Urinary bladder (tissue), 4 donors: ENCODE data around the gene BCL6. TPM values are rescaled to one million over a fixed set of nuclear protein-coding genes. Genes with fewer than 3 reads are reported as not detected.

ENCODE experiments used
- DNase-seq: peaks from one replicate; pipeline ENCODE4 v3.0.0-alpha.2; 2015; ENCODE audit errors: extremely low spot score
- H3K27ac ChIP-seq: one replicate; pipeline ENCODE4 v1.5.1; 2013; ENCODE audit warnings: low read depth, mild to moderate bottlenecking, moderate library complexity
- H3K36me3 ChIP-seq: one replicate; pipeline ENCODE4 v1.6.1; 2013; ENCODE audit warnings: mild to moderate bottlenecking, moderate library complexity; ENCODE audit not compliant: insufficient read depth
- H3K4me1 ChIP-seq: one replicate; pipeline ENCODE4 v1.6.1; 2013; ENCODE audit warnings: mild to moderate bottlenecking, moderate library complexity; ENCODE audit not compliant: insufficient read depth
- H3K4me3 ChIP-seq: one replicate; pipeline ENCODE4 v1.5.1; 2013; ENCODE audit warnings: low read depth, low read length
- WGBS: extraction: QIAGEN DNeasy Blood & Tissue Kit; methylation state at CpG from one replicate; pipeline ENCODE4 v1.1.7; 2013; 5-methylcytosine and 5-hydroxymethylcytosine counted together
- polyA plus RNA-seq: library from polyadenylated mRNA; stranded (reverse); fragments of 200-250 nt; gene quantifications from one replicate; pipeline ENCODE4 v1.2.3, GENCODE V29; 2013
- total RNA-seq: library from RNA; depleted of rRNA; stranded (reverse); fragments of >200 nt; gene quantifications from one replicate; pipeline ENCODE4 v1.2.3, GENCODE V29; 2014
- donor health status: healthy with polysubstance abuse.
- donor health status: healthy.

Gene BCL6
- total and polyA plus RNA-seq, 2 donors = 9.8 to 96.4 TPM

DNA sequence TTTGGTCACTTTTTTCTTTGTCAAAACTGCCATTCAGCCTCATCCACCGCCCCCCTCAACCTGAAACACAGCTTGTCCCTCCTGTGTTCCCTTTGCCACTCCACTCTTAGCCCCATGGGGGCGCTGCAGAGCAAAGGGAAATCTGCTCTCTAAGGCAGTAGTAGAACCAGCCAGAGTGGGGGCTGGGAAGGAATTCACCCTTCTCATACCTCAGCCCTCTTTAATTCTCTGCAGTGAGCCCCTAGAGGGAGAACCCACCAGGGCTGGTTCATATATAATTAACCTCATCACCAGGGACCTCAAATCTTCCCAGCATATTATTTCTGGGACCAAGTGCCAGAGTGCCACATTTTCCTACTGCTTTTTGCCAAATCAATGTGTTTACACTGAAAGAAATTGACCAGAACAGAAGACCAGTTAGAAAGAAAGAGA lies 2.8 kb upstream of the BCL6 start:
- Histone ChIP-seq H3K36me3 (no peaks in the 10 kb centered on the region), H3K4me3 (no peak overlapping the region), H3K27ac (no peak overlapping the region), H3K4me1 (no peaks in the 10 kb centered on the region)
- 11% methylated on average over 2 of the region's 2 CpGs for WGBS
- DNase-seq = peak; percentile 69

DNA sequence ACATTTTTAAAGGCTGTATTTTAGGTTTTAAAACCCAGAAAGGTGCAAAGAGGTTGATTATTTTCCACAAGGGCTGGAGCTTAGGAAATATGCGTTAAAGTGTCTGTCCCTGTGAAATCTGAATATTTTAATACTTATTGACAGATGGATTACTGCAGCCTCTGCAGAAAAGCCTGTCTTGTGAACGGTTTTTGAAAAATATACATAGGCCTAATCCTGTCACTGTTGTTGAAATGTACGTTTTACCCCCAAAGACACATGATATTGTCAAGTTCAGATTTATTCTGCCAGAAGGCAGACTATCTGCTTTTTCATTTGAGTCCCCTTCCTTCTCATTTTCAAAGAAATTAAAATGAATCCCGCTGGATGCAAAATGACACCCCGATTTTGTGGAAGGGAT lies 2.2 kb upstream of the BCL6 start:
- DNase-seq = no peak
- no peaks in the 10 kb centered on the region for H3K4me1 ChIP-seq
- H3K27ac ChIP-seq = no peak overlapping the region
- WGBS = 60% methylated on average over 5 of the region's 5 CpGs
- no peaks in the 10 kb centered on the region for H3K36me3 ChIP-seq
- H3K4me3 ChIP-seq = no peak overlapping the region

DNA sequence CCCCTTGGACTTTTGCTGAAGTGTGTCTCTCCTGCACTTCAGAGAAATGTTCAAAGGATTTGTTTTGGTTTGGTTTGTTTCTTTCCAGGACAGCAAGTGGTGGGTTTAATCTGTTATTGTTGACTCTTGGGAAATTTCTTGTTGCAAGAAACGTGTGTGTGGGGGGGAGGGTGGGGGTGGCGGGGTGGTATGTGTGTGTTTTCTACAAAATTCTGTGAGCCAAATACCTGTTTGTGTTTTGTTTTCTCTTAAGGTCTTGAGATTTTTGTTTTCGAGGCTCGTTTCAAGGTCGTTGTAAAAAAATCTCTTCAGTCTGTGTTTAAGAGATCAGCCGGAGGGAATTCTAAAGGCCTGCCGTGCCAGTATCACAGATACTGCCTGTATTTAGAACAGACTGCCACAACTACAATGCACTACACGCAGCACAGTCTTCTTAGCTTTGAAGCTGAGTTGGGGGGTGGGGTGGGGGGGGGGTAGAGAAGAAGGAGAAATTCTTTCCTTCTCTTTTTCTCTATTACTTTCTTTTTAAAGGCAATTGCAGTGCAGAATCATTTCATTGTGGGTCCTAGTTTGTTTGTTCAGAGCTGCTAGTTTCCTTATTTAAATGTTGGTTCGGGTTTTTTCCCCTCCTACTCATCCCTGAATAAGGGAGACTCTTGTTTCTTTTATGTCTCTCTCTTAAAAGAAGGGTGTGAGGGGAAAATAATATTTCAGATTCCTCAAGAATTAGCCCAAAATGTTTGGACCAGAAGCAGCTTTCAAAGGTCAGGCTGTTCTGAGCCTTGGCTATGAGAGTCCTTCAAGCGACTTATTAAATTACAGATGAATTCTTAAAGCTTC lies 1.4 kb upstream of the BCL6 start:
- no peaks in the 10 kb centered on the region for H3K4me1 ChIP-seq
- peak overlapping the region; percentile 32 for H3K4me3 ChIP-seq
- DNase-seq = no peak
- peak overlapping the region; percentile 77 for H3K27ac ChIP-seq
- no peaks in the 10 kb centered on the region for H3K36me3 ChIP-seq
- WGBS = 24% methylated on average over 10 of the region's 10 CpGs

DNA sequence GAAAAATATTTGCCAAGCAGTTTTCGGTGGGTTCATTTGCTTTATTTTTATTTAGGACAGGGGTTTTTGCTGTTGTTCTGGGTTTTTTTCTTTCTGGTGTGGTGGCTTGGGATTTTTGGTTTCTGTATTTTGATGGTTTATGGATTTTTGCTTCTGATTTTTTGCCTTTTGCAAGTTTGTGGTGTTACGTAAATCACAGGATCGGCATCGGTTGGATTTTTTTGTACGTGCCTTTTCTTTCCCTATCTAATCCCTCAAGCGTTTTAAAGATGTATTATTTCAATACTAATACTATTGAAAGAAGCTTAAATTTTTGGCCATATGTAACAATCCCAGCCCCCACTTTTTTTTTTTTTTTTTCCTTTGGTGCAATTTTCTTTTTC lies 782 bp upstream of the BCL6 start:
- H3K4me1 ChIP-seq = no peaks in the 10 kb centered on the region
- H3K4me3 ChIP-seq = peak overlapping the region; percentile 32
- no peaks in the 10 kb centered on the region for H3K36me3 ChIP-seq
- WGBS = 9% methylated on average over 6 of the region's 6 CpGs
- peak overlapping the region; percentile 53 for H3K27ac ChIP-seq
- no peak for DNase-seq

DNA sequence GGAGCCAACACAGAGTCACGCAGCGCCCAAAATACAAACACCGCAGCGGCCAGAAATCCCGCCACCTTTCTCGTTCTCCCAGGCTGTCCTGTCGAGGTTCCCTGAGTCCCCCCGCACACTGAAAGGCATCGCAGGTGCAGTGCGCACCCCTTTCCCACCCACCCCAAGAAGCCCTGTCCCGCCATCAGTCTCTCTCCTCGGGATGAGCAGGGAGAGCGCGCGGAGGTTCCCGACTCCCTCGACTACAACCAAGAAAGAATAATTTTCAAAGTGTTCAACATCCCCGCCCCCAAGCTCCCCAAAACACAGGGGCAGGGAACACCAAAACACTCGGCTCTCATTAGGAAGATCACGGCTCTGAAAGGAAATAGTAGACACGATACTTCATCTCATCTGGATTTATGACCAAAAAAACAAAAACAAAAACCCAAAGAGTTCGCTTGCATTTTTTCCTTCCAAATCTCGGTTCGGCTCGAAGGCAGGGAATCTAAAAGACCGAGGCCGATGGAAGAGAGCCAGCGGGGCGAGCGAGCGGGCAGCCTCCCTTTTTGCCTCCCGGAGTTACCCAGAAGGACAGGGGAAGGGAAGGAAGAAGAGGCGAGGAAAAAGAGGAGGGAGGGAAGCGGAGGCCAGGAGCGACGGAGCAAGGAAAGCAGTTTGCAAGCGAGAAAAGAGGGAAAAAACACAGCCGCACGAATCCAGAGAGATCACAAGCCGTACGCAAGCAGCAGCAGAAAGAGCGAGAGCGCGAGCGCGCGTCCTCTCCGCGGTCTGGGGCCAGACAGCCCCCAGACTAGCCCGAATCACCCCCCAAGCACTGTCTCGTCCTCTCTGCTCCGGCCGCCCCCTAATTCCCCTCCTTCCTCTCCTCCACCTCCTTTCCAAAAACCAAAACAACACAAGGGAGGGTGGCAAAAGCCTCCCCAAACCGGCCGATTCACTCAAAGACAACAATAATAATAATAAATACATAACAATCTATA lies 808 bp downstream of the BCL6 start:
- DNase-seq = peak; percentile 74
- WGBS = under 1% methylated on average over 55 of the region's 55 CpGs
- Histone ChIP-seq H3K4me3 (peak overlapping the region; percentile 90), H3K36me3 (no peaks in the 10 kb centered on the region), H3K27ac (peak overlapping the region; percentile 97), H3K4me1 (no peaks in the 10 kb centered on the region)

DNA sequence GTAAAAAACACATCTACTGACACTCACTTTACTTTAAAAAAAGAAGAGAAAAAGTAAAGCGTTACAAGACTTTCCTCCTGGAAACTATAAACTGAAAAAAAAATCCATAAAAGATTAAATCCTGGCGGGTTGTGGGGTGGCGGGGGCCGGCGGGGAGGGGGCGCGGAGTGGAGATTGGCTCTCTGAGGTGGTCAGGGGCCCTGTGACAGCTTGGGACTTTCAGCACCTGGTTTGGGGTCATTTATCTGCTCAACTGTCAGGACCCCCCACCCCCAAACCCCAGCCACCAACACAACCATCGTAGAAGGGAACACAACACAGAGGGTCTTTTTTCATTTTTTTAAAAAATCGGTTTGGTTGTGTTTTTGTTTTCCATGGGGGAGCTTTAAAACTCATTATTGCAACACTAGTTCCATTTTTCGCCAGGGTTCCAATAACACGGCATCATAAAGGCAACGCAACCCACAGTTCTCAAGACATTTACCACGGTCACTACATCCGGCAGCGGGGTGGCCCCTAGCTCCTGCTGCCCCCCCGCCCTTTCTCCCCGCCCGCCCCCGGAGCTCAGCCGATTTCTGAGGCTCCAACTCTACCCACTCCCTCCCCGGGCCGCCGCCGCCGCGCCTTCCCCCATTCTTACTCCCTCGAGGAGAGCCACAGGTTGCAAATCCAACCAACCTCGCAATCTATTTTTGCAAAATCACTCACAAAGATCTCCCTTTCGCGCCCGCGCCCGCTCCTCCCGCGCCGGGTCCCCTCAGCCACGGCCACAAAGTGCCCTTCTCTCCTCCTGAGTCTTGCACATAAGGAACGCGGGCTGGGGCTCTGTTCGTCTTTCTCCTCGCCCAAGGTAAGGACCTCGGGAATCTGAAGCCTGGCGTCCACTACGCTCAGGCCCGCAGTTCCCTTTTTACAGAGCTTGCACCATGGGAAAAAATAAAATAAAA lies 1.8 kb downstream of the BCL6 start:
- DNase-seq = no peak
- 1% methylated on average over 45 of the region's 45 CpGs for WGBS
- no peaks in the 10 kb centered on the region for H3K4me1 ChIP-seq
- H3K27ac ChIP-seq = peak overlapping the region; percentile 97
- H3K4me3 ChIP-seq = peak overlapping the region; percentile 90
- no peaks in the 10 kb centered on the region for H3K36me3 ChIP-seq

DNA sequence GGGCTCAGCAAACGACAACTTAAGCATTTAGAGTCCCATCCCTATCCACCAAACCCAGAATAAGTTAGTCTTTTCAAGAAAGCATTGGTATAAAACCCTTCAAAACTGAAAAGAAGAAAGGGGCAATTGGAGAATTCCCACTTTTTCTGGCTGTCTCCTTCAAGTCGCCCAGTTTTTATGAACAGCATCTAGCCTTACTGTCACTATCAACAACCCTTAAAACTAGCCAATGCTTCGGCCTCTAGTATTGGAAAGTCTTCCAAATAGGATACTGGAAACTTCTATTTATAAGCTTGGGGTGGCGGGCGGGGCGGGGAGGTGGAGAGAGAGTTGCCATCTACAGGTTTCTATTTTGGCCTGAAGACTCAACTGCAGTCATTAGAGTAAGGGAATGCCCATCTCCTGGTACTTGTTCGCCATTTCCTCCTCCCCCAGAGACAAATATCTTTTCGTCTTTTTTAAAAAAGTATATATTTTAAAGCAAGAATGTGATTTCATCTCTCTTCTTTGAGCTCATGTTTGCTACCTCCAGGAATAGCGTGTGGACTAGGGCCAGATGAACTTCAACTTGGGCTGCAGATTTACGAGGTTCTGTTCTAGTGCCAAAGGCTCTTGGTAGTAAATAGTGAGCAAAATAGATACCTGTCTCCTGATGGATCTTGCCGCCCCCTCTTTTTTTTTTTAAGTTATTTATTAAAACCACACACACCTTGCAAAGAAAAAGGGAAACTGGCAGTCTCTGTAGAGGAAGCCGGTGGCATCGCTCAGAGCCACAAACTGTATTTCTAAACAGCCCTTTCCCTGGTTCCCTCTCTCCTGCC lies 2.7 kb downstream of the BCL6 start:
- H3K36me3 ChIP-seq = no peaks in the 10 kb centered on the region
- no peaks in the 10 kb centered on the region for H3K4me1 ChIP-seq
- H3K4me3 ChIP-seq = peak overlapping the region; percentile 90
- peak; percentile 66 for DNase-seq
- peak overlapping the region; percentile 63 for H3K27ac ChIP-seq
- WGBS = 33% methylated on average over 13 of the region's 13 CpGs

DNA sequence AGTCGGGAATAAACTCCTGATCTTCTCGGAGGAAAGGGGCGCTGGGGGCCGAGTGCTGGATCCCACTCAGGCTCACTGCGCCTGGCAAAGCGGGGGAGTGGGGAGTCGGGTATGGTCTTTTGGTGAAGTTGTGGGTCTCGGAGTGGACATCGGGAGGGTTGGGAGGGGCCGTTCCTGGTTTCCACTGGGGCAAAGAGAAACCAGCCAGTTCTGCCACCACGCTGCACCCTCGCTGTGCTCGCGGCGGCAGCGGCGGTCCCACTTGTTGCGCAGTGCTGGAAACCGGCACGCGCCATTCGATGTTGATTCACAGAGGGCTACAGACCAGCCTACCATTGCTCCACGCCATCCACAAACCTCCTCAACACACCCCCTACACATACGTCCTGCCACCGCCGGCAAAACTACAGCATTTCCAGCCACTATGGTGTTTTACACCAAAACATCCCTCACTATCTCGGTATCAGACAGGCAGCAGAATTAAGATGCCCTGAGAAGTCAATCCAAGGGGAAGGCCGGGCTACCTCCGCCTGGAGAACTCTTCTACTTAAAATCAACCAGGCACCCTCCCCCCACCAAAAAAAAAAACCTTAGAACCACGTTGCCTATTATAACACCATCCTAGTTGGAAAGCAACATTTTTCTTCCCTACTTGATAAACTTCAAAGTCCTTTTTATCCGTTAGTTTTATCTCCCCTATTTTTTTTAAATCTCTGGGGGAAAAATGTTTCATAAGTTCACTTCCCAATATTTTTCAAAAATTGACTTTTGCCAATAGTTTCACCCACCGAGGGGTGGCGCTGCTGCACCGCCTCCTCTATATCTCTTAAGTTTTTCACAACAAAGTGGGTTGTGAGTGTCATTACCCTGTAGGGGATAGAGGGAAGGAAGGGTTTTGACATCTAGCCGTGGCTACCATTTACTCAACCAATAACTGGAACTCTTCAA lies 3.6 kb downstream of the BCL6 start:
- Histone ChIP-seq H3K4me1 (peaks cover 3% of the 10 kb centered on the region), H3K4me3 (peak overlapping the region; percentile 90), H3K27ac (peak overlapping the region; percentile 97), H3K36me3 (no peaks in the 10 kb centered on the region)
- WGBS = 2% methylated on average over 35 of the region's 35 CpGs
- no peak for DNase-seq

DNA sequence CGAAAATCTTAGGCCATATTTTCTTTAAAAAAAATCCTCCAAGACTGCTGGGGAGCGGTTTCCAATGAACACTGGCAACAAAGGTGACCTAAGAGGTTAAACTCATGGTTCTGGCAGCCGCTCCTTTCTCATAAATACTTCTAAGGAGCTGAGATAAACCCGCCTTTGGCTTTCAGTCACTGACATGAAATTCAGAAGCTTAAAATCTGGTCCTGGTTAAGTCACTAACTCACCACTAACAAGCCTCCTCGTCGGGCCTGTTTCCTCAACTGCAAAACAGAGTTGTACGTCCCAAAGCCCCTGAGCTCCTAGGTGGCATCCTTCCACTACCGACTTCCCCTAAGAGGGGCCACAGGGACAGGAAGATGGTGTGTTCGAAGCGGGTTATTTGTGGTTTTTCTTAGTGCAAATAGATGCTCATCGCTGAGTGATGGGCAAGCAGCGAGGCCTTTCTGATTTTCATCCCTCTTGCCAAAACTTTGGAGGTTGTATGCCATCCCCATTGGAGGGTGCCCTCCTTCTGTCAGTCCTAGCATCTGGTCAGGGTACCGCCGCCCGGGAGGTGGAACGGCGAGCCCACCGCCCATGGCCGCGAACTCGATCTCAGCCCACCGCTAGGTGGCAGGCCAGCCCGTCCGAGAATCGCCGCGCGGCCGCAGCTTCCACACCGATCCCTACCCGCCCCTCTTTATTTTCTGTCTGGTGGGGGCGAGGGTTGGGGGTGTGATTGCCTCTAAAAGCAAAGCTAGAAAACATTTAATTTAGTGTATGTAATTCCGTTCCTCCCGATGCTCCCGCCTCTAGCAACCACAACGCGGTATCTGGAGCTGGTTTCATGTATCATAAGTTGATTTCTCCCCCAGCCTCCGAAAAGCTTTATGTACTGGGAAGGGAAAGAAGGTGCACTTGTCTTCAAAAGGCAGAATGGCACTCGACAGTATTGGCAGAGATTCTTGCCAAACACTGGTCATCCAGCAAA lies 4.6 kb downstream of the BCL6 start:
- Histone ChIP-seq H3K27ac (peak overlapping the region; percentile 97), H3K4me1 (peaks cover 3% of the 10 kb centered on the region), H3K4me3 (peak overlapping the region; percentile 32), H3K36me3 (no peaks in the 10 kb centered on the region)
- no peak for DNase-seq
- WGBS = under 1% methylated on average over 39 of the region's 39 CpGs

DNA sequence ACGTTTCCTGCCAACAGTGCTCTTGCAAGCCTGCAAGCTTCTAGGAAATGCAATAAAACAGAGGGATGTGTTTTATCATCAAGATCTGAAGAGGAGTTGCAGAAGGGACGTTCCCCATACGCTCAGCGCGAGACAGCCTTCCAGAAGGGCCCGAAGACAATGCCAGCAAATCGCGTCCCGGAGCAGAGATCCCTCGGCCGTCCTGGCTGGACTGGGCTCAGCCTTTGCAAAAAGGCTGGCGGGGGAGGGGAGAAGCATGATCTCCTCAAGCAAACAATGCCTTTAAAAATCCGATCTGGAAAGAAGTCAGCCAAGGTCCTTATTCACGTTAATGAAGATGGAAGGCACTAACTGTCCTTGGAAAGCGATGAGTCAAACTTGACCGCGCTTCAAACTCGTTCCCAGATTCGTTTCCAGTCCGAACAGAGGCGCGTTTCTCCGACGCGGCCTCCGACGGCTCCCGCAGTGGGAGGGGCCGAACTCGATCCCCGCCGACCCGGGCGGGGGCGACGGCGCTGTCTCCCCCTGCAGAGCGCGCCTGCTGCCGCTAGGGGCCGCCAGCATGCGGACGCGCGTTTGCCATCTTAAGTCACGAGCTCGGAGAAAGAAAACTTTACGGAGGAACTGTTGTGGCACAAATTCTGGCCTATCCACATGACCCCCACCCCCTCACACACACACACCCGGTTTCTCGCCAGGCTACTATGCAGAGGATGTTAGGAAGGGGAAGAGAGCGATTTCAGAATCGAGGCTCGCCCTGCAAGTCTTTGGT lies 5.5 kb downstream of the BCL6 start:
- peaks cover 3% of the 10 kb centered on the region for H3K4me1 ChIP-seq

More for the DNA sequence above, 5.5 kb downstream of the BCL6 start:
- peak; percentile 89 for DNase-seq
- WGBS = under 1% methylated on average over 53 of the region's 53 CpGs
- H3K4me3 ChIP-seq = peak overlapping the region; percentile 32
- no peaks in the 10 kb centered on the region for H3K36me3 ChIP-seq
- H3K27ac ChIP-seq = peak overlapping the region; percentile 97
